ENCODE data around the gene SNX6. TPM values are rescaled to one million over a fixed set of nuclear protein-coding genes. Genes with fewer than 3 reads are reported as not detected.
"Not testable (repeated sequence)": the region's sequence is repeated elsewhere in the genome, so short reads cannot be mapped to it uniquely, and the experiment has no call there.

Gene SNX6
- total and polyA plus RNA-seq, 7 experiments from 2014 or later = 56.6 to 114 (median 63.7) TPM

GRCh38 chr14:34555583-34556497, 74.1 kb downstream of the SNX6 start:
- H3K36me3 Mint-ChIP-seq; H3K4me1 ChIP-seq (ENCODE audit: control insufficient read depth in 2 of 2, insufficient read depth in 2 of 2, low read length in 2 of 2); H3K4me3 ChIP-seq (ENCODE audit: low read length); intact Hi-C loops (cut with micrococcal nuclease); H3K36me3 ChIP-seq (ENCODE audit: control insufficient read depth in 2 of 3, insufficient read depth in 3 of 3, low read length in 3 of 3); CTCF ChIA-PET; H3K4me3 Mint-ChIP-seq; H3K27ac ChIP-seq (ENCODE audit: low read depth, low read length); POLR2A ChIA-PET; H3K27me3 ChIP-seq (ENCODE audit: control insufficient read depth in 2 of 2, insufficient read depth in 2 of 2, low read length in 2 of 2); H3K27me3 Mint-ChIP-seq; DNase-seq; H3K27ac Mint-ChIP-seq: not testable (repeated sequence)
- peaks cover 1 to 18% (median 17%) of the 10 kb centered on the region in 7 donors for H3K4me1 Mint-ChIP-seq
- peaks cover 0 to 38% (median 15%) of the 10 kb centered on the region in 11 donors for H3K9me3 Mint-ChIP-seq
- peak; percentile 84 for ATAC-seq
- peaks cover 0 to 19% (median 0%) of the 10 kb centered on the region in 3 experiments for H3K9me3 ChIP-seq (ENCODE audit: control insufficient read depth in 2 of 3, low read length in 3 of 3)

DNA sequence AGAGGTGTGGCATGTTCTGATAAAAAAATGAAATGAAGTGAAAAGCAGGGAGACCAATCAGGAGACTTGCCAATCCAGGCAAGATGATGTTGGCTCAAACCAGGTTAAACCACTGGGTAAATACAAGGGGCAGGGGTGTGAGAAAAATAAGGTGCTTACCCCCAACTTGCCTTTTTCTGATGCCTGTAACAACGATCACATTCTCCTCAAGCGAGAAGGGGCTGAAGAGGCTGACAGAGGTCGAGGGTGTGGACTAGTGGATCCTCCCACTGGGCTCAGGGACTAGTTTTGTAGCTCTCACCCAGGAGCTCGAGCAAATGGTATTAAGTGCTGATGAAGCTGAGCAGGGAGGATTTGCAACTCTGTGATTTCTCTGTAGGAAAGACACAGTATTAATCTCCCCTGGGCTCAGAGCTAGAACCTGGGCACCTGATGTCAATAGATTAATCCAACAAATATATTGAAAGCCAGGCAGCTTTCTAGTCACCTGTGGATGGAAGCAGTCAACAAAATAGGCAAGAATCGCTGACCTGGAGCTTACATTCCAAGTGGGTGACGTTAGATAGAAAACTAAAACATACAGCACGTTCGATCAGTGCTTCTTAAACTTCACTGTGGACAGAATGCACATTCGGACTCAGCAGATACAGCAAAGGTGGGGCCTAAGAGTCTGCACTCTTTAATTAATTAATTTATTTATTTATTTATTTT, 75.3 kb downstream of the SNX6 start:
- H3K36me3 ChIP-seq (ENCODE audit: control insufficient read depth in 2 of 3, insufficient read depth in 3 of 3, low read length in 3 of 3) = no peaks in the 10 kb centered on the region
- peaks cover 0 to 28% (median 0%) of the 10 kb centered on the region in 3 experiments for H3K9me3 ChIP-seq (ENCODE audit: control insufficient read depth in 2 of 3, low read length in 3 of 3)
- intact Hi-C loops (cut with micrococcal nuclease) = no loop called here
- H3K4me1 ChIP-seq (ENCODE audit: control insufficient read depth in 2 of 2, insufficient read depth in 2 of 2, low read length in 2 of 2) = no peaks in the 10 kb centered on the region
- peak overlapping the region; percentile 42 to 85 (median 64) for H3K4me3 Mint-ChIP-seq
- H3K4me3 ChIP-seq (ENCODE audit: low read length) = no peak overlapping the region
- peak overlapping the region; percentile 1 for H3K27ac ChIP-seq (ENCODE audit: low read depth, low read length)
- no peak for ATAC-seq
- peaks cover 1 to 20% (median 17%) of the 10 kb centered on the region in 7 donors for H3K4me1 Mint-ChIP-seq
- peak overlapping the region; percentile 48 to 94 (median 79) for H3K27ac Mint-ChIP-seq
- CTCF ChIA-PET = interaction anchor here (0.6 to 0.7 kb wide), 2 partner anchors 10 to 61 kb away, joined by 3 to 5 read pairs; no protein-coding TSS in a partner anchor
- H3K27me3 Mint-ChIP-seq = no peaks in the 10 kb centered on the region
- H3K36me3 Mint-ChIP-seq = peaks cover 0 to 9% (median 6%) of the 10 kb centered on the region in 5 donors
- no peaks in the 10 kb centered on the region for H3K27me3 ChIP-seq (ENCODE audit: control insufficient read depth in 2 of 2, insufficient read depth in 2 of 2, low read length in 2 of 2)
- peaks cover 0 to 49% (median 22%) of the 10 kb centered on the region in 11 donors for H3K9me3 Mint-ChIP-seq
- DNase-seq = peak in 1 of 9 donors; percentile 34
- POLR2A ChIA-PET = interaction anchor here (0.8 to 1.7 kb wide), 6 partner anchors 14 to 862 kb away, joined by 3 to 7 read pairs (median 4); partner anchors contain the start of genes NFKBIA and SNX6

- peak overlapping the region in 6 of 9 donors; percentile 14 to 79 (median 50) for H3K27ac Mint-ChIP-seq
Measured at GRCh38 chr14:34549276-34549966, 80.5 kb downstream of the SNX6 start.

GRCh38 chr14:34548472-34548981, 81.4 kb downstream of the SNX6 start:
- CTCF ChIA-PET = no interaction called here
- ATAC-seq = no peak
- intact Hi-C loops (cut with micrococcal nuclease) = no loop called here
- peak overlapping the region in 4 of 9 donors; percentile 19 to 79 (median 56) for H3K27ac Mint-ChIP-seq
- peaks cover 0 to 33% (median 0%) of the 10 kb centered on the region in 3 experiments for H3K9me3 ChIP-seq (ENCODE audit: control insufficient read depth in 2 of 3, low read length in 3 of 3)
- no peaks in the 10 kb centered on the region for H3K27me3 ChIP-seq (ENCODE audit: control insufficient read depth in 2 of 2, insufficient read depth in 2 of 2, low read length in 2 of 2)
- H3K9me3 Mint-ChIP-seq = peaks cover 0 to 45% (median 17%) of the 10 kb centered on the region in 11 donors
- no peaks in the 10 kb centered on the region for H3K4me1 ChIP-seq (ENCODE audit: control insufficient read depth in 2 of 2, insufficient read depth in 2 of 2, low read length in 2 of 2)
- no peak overlapping the region for H3K27ac ChIP-seq (ENCODE audit: low read depth, low read length)
- POLR2A ChIA-PET = interaction anchor here (1.0 to 1.5 kb wide), 2 partner anchors 9 to 434 kb away, joined by 3 to 4 read pairs; partner anchors contain the start of gene SRP54
- no peaks in the 10 kb centered on the region for H3K36me3 ChIP-seq (ENCODE audit: control insufficient read depth in 2 of 3, insufficient read depth in 3 of 3, low read length in 3 of 3)
- peaks cover 0 to 8% (median 0%) of the 10 kb centered on the region in 5 donors for H3K36me3 Mint-ChIP-seq
- peak overlapping the region in 3 of 10 donors; percentile 7 to 24 (median 9) for H3K4me3 Mint-ChIP-seq
- H3K4me3 ChIP-seq (ENCODE audit: low read length) = no peak overlapping the region
- DNase-seq = peak in 3 of 9 donors; percentile 18 to 35 (median 22)
- peaks cover 0 to 10% (median 5%) of the 10 kb centered on the region in 7 donors for H3K4me1 Mint-ChIP-seq
- H3K27me3 Mint-ChIP-seq = no peaks in the 10 kb centered on the region

More at GRCh38 chr14:34549276-34549966, 80.5 kb downstream of the SNX6 start:
- H3K4me3 ChIP-seq (ENCODE audit: low read length); intact Hi-C loops (cut with micrococcal nuclease); H3K27me3 ChIP-seq (ENCODE audit: control insufficient read depth in 2 of 2, insufficient read depth in 2 of 2, low read length in 2 of 2); ATAC-seq; H3K27ac ChIP-seq (ENCODE audit: low read depth, low read length); H3K36me3 Mint-ChIP-seq; H3K4me1 ChIP-seq (ENCODE audit: control insufficient read depth in 2 of 2, insufficient read depth in 2 of 2, low read length in 2 of 2); H3K36me3 ChIP-seq (ENCODE audit: control insufficient read depth in 2 of 3, insufficient read depth in 3 of 3, low read length in 3 of 3); H3K27me3 Mint-ChIP-seq; CTCF ChIA-PET: not testable (repeated sequence)
- peaks cover 0 to 38% (median 0%) of the 10 kb centered on the region in 3 experiments for H3K9me3 ChIP-seq (ENCODE audit: control insufficient read depth in 2 of 3, low read length in 3 of 3)
- Mint-ChIP-seq H3K4me1 (peaks cover 1 to 16% (median 12%) of the 10 kb centered on the region in 7 donors), H3K9me3 (peaks cover 0 to 52% (median 23%) of the 10 kb centered on the region in 11 donors), H3K4me3 (peak overlapping the region in 4 of 10 donors; percentile 6 to 24 (median 11))
- DNase-seq = peak in 3 of 9 donors; percentile 19 to 29 (median 19)
- POLR2A ChIA-PET = interaction anchor here (1.0 to 1.5 kb wide), 2 partner anchors 9 to 433 kb away, joined by 3 to 4 read pairs; partner anchors contain the start of gene SRP54

DNA sequence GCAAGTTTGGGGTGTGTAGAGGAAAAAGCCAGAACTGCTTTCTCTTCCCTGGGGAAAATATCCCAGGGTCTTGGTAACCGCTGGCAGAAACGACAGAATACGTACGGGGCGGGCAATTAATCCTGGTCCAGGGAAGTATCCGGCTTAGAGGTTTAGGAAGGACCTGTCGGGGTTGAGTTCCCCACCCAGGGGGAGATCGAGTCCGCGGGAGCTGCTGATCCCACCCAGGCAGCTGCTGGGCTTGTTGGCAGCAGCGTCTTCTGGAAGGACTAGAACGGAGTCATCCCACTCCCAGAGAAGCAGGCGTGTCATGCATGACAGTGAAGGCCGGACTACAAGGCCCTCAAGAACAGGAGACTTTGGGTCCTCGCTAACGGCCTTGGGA, 82.8 kb downstream of the SNX6 start:
- CTCF ChIA-PET; H3K36me3 Mint-ChIP-seq; intact Hi-C loops (cut with micrococcal nuclease); H3K36me3 ChIP-seq (ENCODE audit: control insufficient read depth in 2 of 3, insufficient read depth in 3 of 3, low read length in 3 of 3); H3K27me3 ChIP-seq (ENCODE audit: control insufficient read depth in 2 of 2, insufficient read depth in 2 of 2, low read length in 2 of 2); DNase-seq; H3K4me1 ChIP-seq (ENCODE audit: control insufficient read depth in 2 of 2, insufficient read depth in 2 of 2, low read length in 2 of 2); H3K27ac Mint-ChIP-seq; H3K27me3 Mint-ChIP-seq; H3K27ac ChIP-seq (ENCODE audit: low read depth, low read length); POLR2A ChIA-PET; H3K4me3 Mint-ChIP-seq; H3K4me3 ChIP-seq (ENCODE audit: low read length): not testable (repeated sequence)
- Mint-ChIP-seq H3K9me3 (peaks cover 0 to 33% (median 17%) of the 10 kb centered on the region in 11 donors), H3K4me1 (peaks cover 0 to 10% (median 5%) of the 10 kb centered on the region in 7 donors)
- peak; percentile 48 for ATAC-seq
- H3K9me3 ChIP-seq (ENCODE audit: control insufficient read depth in 2 of 3, low read length in 3 of 3) = peaks cover 0 to 24% (median 0%) of the 10 kb centered on the region in 3 experiments
